Uterus (tissue), 2 donors: ENCODE results near the gene SLC22A4.

Source experiments
- CTCF ChIP-seq, 4 experiments: fragments of 200-600 bp in 2 of 4; fragments of 450-650 bp in 2 of 4; sonication (generic) in 2 of 4; IDR thresholded peaks; one replicate each; pipeline ENCODE4 v1.5.1; 2016 to 2019; ENCODE audit warnings: antibody characterized with exemption in 4 of 4, mild to moderate bottlenecking in 2 of 4, moderate library complexity in 1 of 4
- POLR2A ChIP-seq, 2 donors: fragments of 450-650 bp; IDR thresholded peaks; one replicate each; pipeline ENCODE4 v1.6.1; 2016; ENCODE audit warnings: antibody characterized with exemption in 2 of 2, mild to moderate bottlenecking in 1 of 2, moderate library complexity in 1 of 2

GRCh38 chr5:132389585-132390286 lies 95.5 kb downstream of the SLC22A4 start:
- TF ChIP-seq CTCF (IDR thresholded peaks at IDR 0.05) = no peak
- no peak for TF ChIP-seq POLR2A (IDR thresholded peaks at IDR 0.05)
